Measurements from ENCODE around the gene PRKCA.

DNA sequence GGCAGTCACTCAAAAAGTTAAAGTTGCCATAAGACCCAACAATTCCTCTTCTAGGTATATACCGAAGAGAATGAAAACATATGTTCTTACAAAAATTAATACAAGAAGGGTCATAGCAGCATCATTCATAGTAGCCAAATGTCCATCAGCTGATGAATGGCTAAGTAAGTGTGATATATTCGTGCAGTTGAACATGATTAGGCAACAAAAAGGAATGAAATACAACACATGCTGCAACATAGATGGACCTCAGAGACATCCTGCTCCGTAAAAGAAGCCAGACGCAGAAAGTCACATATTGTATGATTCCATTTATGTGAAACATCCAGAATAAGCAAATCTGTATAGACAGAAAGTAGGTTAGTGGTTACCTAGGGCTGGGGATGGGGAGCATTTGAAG lies 303.1 kb downstream of the PRKCA start:
- TF ChIP-seq CTCF (IDR thresholded peaks at IDR 0.05) (no peak), POLR2A (IDR thresholded peaks at IDR 0.05; ENCODE audit: low read depth) (no peak), POLR2AphosphoS5 (IDR thresholded peaks at IDR 0.05) (no peak)
